Type B pancreatic cell (in vitro differentiated cells): Measurements from ENCODE around the gene ARHGEF12. TPM values are rescaled to one million over a fixed set of nuclear protein-coding genes. Genes with fewer than 3 reads are reported as not detected.
A peak's percentile ranks its signal among the peaks of the same experiment; 100 is the strongest.

ENCODE experiments used
- DNase-seq: peaks from one replicate; pipeline ENCODE4 v3.0.0; 2021; ENCODE audit warnings: mixed read lengths; ENCODE audit not compliant: unreplicated experiment; ENCODE audit errors: extremely low spot score
- H3K27ac Mint-ChIP-seq: 2 replicates; pipeline ENCODE4 v1.8.0; 2021; ENCODE audit warnings: mild to moderate bottlenecking, mixed read lengths
- H3K27me3 Mint-ChIP-seq: 2 replicates; pipeline ENCODE4 v1.8.0; 2021; ENCODE audit warnings: mixed read lengths
- H3K36me3 Mint-ChIP-seq: 2 replicates; pipeline ENCODE4 v1.8.0; 2021; ENCODE audit warnings: mixed read lengths
- H3K4me1 Mint-ChIP-seq: one replicate; pipeline ENCODE4 v1.8.0; 2021; ENCODE audit warnings: mixed read lengths; ENCODE audit not compliant: unreplicated experiment
- H3K4me3 Mint-ChIP-seq: 2 replicates; pipeline ENCODE4 v1.8.0; 2021; ENCODE audit warnings: mild to moderate bottlenecking, mixed read lengths
- H3K9me3 Mint-ChIP-seq: 2 replicates; pipeline ENCODE4 v1.8.0; 2021; ENCODE audit warnings: mixed read lengths
- CTCF ChIP-seq: fragments of 200-600 bp; sonication (generic); conservative IDR thresholded peaks from 2 replicates; pipeline ENCODE4 v1.5.0; 2021; ENCODE audit warnings: antibody characterized with exemption, mild to moderate bottlenecking
- long read RNA-seq: library from polyadenylated mRNA; unstranded; transcript quantifications from one replicate; pipeline ENCODE4 v2.0.0, GENCODE V29; 2020
- total RNA-seq: library from RNA; stranded (reverse); gene quantifications from 2 replicates; pipeline ENCODE4 v1.2.1, GENCODE V29; 2021; ENCODE audit warnings: low replicate concordance

Gene ARHGEF12
- 73.8 and 85.7 TPM in 2 replicates for total RNA-seq
- long read RNA-seq, partial matches to known transcripts = 12 of 37 reads
- long read RNA-seq, other reads (novel, unspliced or antisense) = 25 of 37 reads

GRCh38 chr11:120335908-120336640, at the start of gene ARHGEF12:
TSS of gene ARHGEF12 (plus strand) at chr11:120336413. CDS start at chr11:120337244, 831 bp downstream.
- no peaks in the 10 kb centered on the region for H3K36me3 Mint-ChIP-seq
- H3K4me3 Mint-ChIP-seq = peak within 1 kb of the TSS; percentile 99
- DNase-seq = peak; percentile 96
- H3K27ac Mint-ChIP-seq = peak within 1 kb of the TSS; percentile 92
- H3K4me1 Mint-ChIP-seq = peaks cover 26% of the 10 kb centered on the region
- TF ChIP-seq CTCF = peak; percentile 50
- no peaks in the 10 kb centered on the region for H3K27me3 Mint-ChIP-seq
- no peaks in the 10 kb centered on the region for H3K9me3 Mint-ChIP-seq

- Mint-ChIP-seq H3K9me3 (no peaks in the 10 kb centered on the region), H3K4me3 (no peak overlapping the region), H3K27me3 (peaks cover 21% of the 10 kb centered on the region), H3K27ac (no peak overlapping the region), H3K36me3 (no peaks in the 10 kb centered on the region), H3K4me1 (peaks cover 9% of the 10 kb centered on the region)
- no peak for TF ChIP-seq CTCF
- no peak for DNase-seq
Measured at GRCh38 chr11:120288021-120288420, 48.2 kb upstream of the ARHGEF12 start.

DNA sequence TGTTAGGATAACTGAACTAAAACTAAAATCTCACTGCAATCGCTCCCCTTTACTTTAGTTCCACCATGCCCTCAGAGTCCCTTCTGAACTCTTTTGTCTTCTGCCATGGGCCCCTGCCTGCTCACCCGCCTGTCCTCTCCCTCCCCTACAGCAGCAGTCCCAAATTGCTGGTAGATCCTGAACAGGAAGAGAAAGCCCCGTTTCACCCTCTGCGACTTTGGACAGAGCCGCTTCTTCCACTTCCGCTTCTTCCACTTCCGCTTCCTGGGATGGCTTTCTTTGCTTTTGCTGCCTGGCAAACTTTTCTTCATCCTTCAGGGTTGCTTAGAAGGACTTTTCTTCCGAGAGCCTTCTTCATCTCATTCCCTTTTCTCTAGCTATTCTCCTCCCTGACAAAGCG, 46.8 kb upstream of the ARHGEF12 start:
- Mint-ChIP-seq H3K4me1 (peaks cover 9% of the 10 kb centered on the region), H3K4me3 (no peak overlapping the region), H3K9me3 (no peaks in the 10 kb centered on the region), H3K27ac (no peak overlapping the region), H3K27me3 (peaks cover 34% of the 10 kb centered on the region), H3K36me3 (no peaks in the 10 kb centered on the region)
- no peak for TF ChIP-seq CTCF
- no peak for DNase-seq

- Mint-ChIP-seq H3K27ac (no peak overlapping the region), H3K9me3 (no peaks in the 10 kb centered on the region), H3K4me3 (no peak overlapping the region), H3K27me3 (peaks cover 46% of the 10 kb centered on the region), H3K4me1 (peaks cover 9% of the 10 kb centered on the region), H3K36me3 (no peaks in the 10 kb centered on the region)
- no peak for TF ChIP-seq CTCF
- no peak for DNase-seq
Measured at GRCh38 chr11:120290956-120291355, 45.3 kb upstream of the ARHGEF12 start.

DNA sequence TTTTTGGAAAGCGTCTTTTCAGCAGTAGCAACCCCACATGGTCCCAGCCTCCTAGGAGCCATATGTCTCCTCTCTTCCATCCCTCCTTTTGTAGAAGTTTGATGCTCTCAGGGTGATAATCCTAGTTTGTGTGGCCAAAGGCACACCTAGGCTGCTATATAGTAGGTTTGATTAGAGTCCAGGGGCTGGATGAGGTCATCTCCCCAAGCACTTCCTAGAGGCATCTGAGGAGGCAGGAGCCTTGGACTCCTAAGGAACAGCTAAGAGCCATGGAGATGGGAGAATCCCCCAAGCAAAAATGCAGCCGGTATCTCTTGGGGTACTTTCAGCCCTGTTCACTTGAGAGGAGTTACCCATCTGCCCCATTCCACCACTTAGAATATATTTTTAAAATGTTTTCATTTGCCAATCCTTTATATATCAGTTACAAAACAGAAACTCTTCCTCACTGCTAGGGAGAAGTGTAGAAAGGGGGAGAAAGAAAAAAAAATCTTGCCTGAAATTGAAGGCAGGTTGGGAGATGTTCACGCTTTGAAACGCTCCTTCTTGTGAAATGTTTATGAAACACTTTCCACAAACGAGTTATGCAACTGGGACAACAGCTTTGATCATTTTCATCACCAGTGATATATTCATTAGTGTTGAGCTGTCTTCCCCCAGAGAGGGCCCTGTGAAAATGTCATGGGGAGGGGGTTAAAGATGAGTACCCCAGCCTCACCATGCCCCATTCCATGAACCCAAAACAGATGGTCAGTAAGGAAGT, 43.0 kb upstream of the ARHGEF12 start:
- Mint-ChIP-seq H3K9me3 (no peaks in the 10 kb centered on the region), H3K27ac (no peak overlapping the region), H3K27me3 (peaks cover 52% of the 10 kb centered on the region), H3K4me3 (no peak overlapping the region), H3K4me1 (peaks cover 9% of the 10 kb centered on the region), H3K36me3 (no peaks in the 10 kb centered on the region)
- DNase-seq = no peak
- no peak for TF ChIP-seq CTCF
